Measurements from ENCODE around the gene ADPGK.

ADPGK gene

DNA sequence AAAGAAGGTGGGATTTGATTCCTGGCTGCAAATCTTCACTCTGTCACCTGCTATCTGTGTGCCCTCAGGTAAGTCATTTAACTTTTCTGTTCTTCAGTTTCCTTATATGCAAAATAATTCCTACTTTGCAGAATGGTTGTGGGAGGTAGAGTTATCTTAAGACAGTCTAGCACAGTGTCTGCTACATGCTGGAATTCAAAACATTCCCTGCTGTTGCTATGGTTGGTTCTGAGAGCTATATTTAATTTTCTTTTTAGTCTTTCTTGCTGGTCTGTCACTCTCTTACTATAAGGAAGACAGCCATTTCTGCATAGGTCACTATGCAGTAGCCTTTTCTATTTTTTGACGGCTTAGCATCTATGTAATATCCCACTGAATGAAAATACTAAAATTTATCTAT, 4.0 kb upstream of the ADPGK start:
- no peak for DNase-seq (ENCODE audit: low spot score)

DNA sequence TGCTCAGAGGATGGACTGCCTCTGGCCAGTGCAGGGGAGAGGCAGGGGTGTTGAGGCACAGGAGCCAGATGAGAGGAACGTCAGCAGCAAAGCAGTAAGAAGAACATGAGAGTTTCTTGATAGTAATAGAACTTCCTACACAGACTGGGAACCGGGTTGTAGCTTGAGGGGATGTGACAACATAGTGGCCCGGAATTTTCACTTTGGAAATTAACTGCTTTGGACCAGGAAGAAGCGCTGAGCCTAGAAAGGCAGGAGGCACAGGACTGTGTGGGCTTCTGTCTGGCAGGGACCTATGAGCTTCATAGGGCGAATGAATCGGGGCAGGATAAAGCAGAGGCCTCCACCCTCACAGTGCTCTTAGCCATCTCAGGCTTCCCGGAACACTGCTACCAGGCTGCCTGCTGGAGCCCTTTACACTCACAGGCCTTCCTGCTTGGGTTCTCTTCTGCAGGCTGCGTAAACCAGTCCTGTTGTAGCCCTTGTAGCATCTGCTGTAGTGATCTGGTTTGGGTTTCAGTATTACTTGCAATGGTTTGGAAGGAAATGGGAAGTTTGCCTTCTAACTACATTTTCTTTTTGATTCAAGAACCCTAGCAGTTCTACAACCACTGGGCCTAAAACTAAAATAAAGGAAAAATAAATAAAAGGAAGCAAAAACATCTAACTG, 3.3 kb upstream of the ADPGK start:
- no peak for DNase-seq (ENCODE audit: low spot score)

DNA sequence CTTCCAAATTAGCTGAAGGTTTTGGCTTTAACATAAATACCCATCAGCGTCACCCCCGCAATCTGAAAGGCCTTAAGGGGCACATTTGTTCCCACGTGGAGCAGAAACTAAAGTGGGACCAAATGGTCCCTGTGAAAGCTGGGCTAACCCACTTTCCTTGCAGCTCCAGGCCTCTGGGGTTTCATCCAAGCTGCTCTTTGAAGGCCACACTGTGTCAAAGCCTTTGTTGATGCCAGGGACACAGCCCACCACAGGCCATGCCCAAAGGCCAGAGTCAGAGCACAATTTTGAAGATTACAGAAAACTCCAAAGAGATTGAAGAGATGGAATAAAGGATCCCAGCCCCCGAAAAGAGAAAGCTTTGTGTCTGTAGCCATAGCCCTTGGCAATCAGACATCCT, 2.7 kb upstream of the ADPGK start:
- DNase-seq (ENCODE audit: low spot score) = no peak

DNA sequence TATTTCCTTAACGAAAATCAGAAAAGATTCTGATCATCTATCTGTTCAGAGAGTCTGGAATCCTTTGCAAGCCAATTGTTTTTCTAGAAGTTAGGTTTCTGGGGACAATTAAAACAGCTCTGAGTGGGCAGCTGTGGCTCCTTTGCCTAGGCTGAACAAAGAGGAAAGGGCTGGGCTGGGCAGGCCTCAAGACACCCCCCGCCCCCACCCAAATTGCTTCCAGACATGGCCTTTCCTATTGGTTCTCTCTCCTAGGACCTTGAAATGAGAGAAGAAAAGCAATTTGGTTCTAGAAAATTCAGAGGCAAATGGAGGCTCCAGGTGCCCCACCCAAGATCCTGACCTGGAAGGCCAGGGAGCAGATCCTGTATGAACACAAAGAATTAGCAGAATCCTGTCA, 2.3 kb upstream of the ADPGK start:
- DNase-seq (ENCODE audit: low spot score) = no peak

DNA sequence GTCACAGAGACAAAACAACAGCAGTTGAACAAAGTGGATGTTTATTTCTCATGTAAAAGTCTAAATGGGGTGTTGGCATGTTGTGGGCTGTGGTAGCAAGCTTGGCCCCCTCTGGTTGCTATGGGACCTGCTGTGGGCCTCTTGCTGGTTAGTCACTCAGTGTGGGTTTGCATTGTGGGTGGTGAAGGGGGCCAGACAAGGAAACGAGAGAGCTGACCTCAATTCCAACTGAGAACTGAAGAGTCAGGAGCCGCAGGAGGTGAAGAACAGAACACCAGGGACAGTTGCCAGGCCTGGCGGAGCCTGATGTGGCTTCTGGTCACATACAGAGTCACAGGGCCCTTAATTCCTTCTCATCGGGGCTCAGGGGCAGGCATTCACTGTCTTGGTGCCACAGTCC, 1.9 kb upstream of the ADPGK start:
- DNase-seq (ENCODE audit: low spot score) = no peak

DNA sequence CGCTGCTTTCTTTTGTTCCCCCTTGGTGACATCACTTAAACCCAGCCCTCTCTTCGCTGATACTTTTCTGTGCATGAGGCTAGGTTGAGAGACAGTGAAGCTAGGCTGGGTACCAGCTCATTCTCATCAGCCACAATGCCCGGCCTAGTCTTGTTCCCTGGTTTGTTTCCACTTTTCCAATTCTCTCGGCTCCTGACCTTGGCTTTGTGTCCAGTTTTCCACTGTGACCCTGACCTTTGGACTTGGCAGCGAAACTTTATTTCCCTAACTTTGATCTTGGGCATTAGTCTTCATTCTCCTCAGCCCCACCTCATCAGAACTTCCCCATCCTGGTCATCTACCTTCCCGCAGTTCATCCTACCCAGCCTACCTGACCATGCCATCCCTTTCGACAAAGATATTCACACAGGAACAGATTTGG, 908 bp upstream of the ADPGK start:
- DNase-seq (ENCODE audit: low spot score) = no peak

DNA sequence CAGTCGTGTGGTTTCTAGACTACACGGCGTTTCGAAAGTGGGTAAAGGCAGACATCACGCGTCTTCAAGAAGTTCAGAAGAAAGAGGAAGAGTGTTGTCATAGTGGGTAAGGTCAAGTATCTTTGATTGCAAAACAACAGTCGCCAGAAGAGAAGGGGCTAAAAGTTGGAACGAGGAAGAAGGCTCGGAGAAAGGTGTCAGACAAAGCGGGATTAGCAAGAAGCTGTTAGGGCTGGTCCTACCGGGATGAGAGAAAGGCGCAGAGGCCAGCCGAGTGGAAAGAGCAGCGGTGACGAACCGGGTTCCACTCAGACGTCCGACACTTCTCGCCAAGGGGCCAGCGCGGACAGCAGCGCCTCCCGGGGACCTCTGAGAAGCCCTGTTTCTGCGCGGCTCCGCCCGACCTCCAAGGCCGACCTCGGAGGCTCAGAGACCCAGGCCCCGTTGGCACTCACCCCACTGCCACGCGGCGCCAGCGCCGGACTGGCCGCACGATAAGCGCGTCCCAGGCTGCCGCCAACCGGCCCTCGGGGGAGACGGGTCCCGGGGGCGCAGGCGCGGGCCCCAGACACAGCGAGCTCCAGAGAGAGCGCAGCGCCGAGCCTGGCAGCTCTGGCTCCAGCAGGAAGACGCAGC, 436 bp downstream of the ADPGK start:
- DNase-seq (ENCODE audit: low spot score) = peak; percentile 15

DNA sequence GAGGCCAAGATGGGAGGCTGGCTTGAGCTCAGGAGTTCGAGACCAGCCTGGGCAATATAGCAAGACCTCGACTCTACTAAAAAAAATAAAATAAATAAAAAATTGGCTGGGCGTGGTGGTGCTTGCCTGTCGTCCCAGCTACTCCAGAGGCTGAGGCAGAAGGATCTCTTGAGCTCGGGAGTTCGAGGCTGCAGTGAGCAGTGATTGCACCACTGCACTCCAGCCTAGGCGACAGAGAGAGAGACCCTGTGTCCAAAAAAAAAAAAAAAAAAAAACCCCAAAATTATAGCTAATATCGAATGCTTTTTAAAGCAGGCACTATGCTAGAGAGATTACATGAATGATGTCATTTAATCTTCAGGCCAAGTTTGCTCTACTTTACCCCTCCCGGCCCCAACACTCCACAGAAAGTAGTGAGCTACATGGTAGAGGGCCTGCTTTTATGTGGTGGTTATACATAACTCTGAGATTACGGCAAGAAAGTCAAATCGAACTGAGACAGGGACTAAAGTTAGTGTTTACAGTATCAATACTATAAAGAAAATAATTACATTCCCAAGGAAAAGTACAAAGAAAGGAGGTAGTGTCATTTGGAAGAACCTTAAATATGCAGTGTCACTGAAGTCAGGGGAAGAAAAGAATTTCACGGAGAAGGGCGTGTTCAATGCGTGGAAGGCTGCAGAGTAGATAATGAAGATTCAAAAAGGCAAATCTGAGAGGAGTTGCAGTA, 1.1 kb downstream of the ADPGK start:
- no peak for DNase-seq (ENCODE audit: low spot score)

DNA sequence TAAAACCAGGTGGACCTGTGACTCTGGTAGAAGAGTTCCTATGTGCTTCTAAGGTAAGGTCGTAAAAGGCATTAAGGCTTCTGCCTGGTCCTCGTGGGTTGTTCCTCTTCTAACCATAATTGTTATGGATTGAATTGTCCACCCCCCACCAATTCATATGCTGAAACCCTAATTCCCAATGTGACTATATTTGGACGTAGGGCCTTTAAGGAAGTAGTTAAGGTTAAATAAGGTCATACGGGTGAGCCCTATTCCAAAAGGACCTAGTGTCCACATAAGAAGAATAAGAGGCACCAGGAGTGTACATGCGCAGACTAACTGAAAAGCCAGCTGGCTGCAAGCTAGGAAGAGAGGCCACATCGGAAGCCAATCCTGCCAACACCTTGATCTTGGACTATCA, 1.9 kb downstream of the ADPGK start:
- no peak for DNase-seq (ENCODE audit: low spot score)

DNA sequence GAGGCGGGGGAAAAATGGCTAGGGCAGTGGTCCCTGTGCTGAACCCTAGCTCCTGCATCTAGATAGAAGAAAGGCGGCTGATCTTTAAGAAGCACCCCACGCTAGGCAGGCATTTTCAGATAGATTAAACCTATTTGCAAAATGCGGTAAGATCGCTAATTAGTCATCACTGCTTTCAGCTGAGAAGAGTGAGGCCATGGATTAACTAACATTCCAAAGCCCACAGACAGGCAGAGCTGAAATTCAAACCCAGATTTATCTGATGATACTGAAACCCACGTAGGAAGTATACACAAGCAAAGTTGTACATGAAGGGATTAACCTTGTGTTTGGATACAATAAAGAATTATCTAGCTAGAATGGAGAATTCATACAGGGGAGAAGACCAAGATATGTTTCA, 4.8 kb downstream of the ADPGK start:
- DNase-seq (ENCODE audit: low spot score) = no peak

DNA sequence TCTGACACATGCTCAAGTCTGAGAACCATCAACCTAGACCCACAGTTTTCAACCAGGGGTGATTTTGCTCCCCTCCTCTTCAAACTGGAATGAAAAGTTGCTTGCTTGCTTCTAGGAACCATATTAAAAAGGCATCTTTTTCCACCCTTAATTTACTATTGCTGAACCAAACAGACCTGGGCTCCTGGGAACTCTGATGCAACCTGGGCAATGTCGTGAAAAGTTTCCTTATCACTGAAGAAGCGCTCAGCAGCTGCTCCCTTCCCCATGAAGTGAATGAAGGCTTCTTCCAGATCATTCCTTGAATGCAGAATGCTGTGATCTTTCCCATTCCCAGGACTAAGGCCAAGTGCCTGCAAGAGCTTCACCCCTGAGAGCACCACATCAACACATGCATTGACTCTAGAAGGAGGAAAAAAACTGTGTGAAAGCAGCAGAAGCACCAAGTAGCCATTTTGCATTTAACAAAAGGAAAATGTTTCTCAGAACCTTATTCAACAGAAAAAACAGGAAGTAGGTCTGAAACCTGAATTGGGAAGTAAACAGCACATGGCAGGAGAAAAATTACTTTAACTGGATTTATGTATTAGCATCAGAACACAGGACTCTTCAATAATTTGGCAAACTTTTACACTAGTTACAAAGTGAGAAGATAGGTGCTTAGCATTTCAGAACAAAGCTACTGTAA, 8.7 kb downstream of the ADPGK start:
- no peak for DNase-seq (ENCODE audit: low spot score)

DNA sequence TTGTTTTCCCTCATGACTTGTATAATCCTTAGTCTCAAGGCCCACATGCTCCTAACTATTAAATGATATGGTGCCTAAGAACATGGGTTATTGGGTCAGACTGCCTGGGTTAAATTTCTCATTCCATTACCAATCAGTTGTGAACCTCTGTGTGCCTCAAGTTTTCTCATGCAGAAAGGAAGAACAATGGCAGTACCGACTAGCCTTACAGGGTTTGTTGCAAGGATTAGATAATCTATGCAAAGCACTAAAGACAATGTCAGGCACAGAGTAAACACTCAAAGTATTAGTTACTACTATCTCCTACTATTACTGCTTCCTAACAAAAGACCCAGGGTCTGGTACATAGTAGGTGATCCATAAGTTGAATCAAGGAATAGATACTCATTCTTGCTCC, 12.2 kb downstream of the ADPGK start:
- DNase-seq (ENCODE audit: low spot score) = no peak

DNA sequence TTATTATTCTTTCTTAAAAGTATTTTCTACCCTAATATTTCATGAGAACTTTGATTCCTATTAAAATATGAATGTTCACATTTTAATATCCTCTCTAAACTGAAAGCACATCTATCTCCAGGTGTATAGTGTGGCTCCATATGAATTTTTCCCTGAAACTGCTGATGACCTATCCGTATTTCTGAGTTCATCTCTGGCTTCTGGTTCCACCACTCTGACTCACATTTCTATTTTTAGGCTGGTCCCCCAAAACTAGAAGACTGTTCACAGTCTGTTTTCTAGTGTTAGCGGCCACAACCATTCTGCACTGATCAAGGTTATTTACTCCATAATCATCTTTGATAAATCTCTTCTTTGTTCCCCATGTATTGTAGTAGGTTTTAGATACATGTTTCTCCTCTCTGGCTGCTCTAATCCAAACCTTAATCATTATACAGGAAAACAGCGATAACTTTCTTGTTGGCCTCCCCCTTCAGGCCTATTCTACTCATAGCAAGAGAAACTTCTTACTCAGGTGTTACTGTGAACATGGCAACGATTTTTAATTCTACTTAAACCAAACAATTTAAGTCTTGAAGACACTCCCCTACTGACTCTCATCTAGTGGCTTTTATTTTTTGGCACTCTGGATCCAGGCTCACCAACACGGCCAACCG, 12.8 kb downstream of the ADPGK start:
- DNase-seq (ENCODE audit: low spot score) = no peak

DNA sequence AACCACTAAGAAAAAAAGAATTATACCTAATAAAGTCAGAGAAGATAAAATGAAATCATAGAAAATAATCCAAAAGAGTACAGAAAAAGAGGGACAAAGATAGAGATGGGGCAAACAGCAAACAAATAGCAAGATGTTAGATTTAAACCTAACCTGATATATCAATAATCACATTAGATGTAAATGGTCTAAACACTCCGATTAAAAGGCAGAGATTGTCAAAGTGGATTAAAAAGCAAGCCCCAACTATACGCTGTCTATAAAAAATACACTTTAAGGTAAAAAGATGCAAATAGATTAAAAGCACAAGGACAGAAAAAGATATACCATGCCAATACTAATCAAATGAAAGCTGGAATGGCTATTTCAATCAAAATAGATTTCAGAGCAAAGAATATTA, 16.8 kb downstream of the ADPGK start:
- DNase-seq (ENCODE audit: low spot score) = no peak

DNA sequence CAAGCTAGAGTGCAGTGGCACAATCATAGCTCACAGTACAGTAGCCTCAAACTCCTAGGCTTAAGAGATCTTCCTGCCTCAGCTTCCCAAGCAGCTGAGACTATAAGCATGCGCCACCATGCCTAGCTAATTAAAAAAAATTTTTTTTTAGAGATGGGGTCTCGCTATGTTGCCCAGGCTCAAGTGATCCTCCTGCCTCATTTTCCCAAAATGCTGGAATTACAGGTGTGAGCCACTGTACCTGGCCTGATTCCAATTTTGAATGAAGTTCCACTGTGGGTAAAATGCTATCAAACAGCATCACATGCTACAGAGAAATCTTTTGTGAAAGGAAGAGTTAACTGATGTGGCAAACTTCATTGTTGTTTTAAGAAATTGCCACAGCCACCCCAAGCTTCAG, 17.5 kb downstream of the ADPGK start:
- DNase-seq (ENCODE audit: low spot score) = no peak

DNA sequence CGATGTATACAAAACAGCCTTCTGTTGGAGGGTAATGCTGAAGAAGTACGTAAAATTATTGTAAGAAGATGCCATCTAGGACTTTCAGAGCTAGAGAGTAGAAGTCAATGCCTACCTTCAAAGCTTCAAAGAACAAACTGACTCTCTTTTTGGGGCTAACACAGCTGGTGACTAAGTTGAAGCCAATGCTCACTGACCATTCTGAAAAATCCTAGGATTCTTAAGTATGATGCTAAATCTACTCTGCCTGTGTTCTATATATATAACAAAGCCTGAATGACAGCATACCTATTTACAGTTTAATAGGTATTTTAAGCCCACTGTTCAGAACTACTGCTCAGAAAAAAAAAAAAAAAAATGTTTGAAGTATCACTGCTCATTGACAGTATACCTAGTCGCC, 18.9 kb downstream of the ADPGK start:
- DNase-seq (ENCODE audit: low spot score) = no peak

DNA sequence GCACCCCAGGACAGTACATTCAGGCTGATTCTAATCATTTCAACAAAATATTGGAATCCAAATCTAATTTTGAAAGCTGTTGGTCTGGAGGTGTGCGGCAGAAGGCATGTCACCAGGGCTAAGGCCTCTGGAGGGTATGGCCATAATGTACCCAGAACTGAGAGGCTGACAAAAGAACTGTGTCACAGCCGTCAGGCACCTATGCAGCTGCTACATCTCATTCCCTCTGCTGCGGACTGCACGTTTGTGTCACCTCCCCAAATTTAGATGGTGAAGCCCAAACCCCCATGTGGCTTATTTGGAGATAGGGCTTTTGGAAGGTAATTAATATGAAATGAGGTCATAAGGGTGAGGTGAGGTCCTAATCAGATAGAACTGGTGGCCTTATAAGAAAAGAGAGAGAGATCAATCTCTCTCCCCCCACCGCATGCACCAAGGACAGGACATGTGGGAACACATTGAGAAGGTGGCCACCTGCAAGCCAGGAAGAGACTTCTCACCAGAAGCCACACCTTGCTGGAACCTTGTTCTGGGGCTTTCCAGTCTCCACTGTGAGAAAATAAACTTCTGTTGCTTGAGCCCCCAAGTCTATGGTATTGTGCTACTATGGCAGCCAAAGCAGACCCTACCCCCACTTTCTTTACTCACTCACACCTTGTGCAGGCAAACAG, 22.8 kb downstream of the ADPGK start:
- no peak for DNase-seq (ENCODE audit: low spot score)

DNA sequence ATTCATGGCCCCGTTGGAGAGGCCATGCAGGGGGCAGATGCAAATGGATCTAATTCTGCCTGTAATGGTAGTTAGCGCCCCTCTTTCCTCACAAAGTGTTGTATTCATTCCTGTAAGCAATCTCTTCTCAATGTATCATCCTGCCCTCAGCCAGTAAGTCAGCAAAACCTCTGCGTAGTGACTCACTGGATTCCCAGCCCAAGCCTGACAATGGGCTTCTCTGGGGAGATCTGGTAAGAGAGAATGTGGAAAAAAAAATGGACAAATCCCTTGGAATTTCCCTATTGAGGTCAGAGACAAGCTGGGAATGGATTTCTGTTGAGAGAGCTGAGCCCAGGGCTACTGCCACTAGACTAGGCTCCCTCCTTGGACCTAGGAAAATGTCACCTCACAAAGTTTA, 25.4 kb downstream of the ADPGK start:
- DNase-seq (ENCODE audit: low spot score) = peak; percentile 45

DNA sequence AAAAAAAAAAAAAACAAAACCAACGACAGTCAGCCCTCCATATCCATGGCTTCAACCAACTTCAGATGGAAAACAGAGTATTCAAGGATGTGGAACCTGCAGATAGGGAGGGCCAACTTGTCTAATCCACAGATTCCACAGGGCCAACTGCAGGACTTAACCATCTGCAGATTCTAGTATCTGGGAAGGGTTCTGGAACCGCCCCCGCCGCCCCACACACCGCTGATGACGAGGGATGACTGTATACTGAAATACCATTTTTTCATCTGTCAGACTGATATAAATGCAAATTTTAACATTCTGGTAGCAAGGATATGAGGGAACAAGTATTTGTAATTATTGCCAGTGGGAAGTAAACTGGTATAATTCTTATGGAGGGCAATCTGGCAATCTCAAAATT, 29.5 kb downstream of the ADPGK start:
- DNase-seq (ENCODE audit: low spot score) = no peak

DNA sequence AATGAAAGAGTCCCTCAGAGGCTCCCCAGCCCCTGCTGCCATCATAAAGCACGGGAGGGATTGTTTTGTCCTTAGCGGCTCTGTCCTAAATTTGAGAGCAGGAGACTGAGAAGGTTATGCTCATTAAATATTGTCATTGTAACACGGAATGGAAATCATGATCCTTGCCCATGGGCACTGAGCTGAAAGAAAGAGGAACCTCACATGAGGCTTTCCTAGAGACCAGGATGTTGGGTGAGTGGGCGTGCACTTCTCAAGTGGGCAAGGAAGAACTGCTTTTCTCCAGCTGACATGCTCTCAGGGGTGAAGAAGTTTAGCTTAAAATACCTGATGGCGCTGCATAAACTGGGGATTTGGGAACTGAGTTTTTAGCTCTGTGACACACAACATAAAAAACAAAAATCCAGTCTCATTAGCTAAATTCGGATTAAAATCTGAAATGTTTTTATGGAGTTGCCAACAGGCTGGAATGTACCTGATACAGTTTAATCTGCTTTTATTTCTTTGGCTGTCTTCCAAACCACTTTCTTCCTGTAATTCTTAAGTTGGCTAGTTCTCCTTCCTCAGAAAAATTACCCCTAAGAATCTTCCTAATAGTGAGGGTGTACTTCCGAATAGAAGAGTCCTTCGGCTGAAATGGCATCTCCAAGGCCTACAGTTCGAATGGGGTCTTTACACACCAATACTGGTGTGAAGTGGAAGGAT, 31.7 kb downstream of the ADPGK start:
- DNase-seq (ENCODE audit: low spot score) = no peak

DNA sequence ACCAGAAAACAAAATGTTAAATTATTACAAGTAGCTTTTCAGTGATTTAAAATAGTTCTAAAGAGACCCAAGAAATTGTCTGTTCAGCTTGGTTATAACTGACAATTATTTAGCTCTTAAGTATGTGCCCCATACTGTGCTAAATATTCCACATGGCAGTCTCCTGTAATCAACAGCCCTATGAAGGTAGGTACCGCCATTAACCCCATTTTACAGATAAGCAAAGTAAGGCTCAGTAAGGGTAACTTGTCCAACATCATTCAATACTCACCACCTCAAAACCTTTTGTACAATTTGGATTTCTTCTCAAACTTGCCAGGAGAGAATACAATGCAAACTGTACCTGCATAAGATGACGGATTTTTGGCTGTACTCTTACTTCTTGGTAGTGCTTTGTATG, 33.9 kb downstream of the ADPGK start:
- DNase-seq (ENCODE audit: low spot score) = no peak

Data from kidney capillary endothelial cell (primary cell).